ENCODE measurements around the gene PCA3. TPM values are rescaled to one million over a fixed set of nuclear protein-coding genes. Genes with fewer than 3 reads are reported as not detected.

The PCA3 gene
- total RNA-seq, 1 experiment from 2014 or later: not detected

DNA sequence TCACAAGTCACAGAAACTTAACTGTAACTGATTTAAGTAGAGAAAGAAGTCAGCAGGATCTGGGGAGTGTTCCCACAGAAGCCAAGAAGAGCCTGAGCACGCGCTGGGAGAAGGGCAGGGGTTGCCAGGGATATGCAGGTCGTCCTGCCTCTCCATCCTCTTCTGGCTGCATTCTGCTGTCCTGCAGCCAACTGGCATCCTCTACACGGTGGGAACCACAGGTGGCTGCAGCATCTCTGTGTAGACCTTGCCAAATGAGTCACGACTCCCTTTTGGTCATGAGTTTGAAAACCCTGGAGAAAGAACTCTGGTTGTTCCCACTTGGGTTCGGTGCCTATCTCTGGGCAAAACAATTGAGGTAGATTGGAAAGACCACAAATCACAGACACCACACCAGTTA is 38.4 kb upstream of the PCA3 start:
- POLR2A ChIA-PET: no interaction called here
- TF ChIP-seq ZBTB21 (CRISPR knock-in tag; IDR thresholded peaks at IDR 0.05; ENCODE audit: borderline replicate concordance) (no peak), ZNF219 (CRISPR knock-in tag; IDR thresholded peaks at IDR 0.05; ENCODE audit: borderline replicate concordance) (no peak), ZNF416 (CRISPR knock-in tag; IDR thresholded peaks at IDR 0.05) (no peak), RORB (CRISPR knock-in tag; IDR thresholded peaks at IDR 0.05) (no peak), HMGA2 (CRISPR knock-in tag; IDR thresholded peaks at IDR 0.05) (no peak), ELF4 (CRISPR knock-in tag; IDR thresholded peaks at IDR 0.05; ENCODE audit: low read depth) (no peak), ZNF232 (CRISPR knock-in tag; IDR thresholded peaks at IDR 0.05) (no peak)
- TF ChIP-seq, protein P1, sequence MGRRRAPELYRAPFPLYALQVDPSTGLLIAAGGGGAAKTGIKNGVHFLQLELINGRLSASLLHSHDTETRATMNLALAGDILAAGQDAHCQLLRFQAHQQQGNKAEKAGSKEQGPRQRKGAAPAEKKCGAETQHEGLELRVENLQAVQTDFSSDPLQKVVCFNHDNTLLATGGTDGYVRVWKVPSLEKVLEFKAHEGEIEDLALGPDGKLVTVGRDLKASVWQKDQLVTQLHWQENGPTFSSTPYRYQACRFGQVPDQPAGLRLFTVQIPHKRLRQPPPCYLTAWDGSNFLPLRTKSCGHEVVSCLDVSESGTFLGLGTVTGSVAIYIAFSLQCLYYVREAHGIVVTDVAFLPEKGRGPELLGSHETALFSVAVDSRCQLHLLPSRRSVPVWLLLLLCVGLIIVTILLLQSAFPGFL (CRISPR knock-in tag; IDR thresholded peaks at IDR 0.05; ENCODE audit: borderline replicate concordance): no peak
- TF ChIP-seq, protein P2, sequence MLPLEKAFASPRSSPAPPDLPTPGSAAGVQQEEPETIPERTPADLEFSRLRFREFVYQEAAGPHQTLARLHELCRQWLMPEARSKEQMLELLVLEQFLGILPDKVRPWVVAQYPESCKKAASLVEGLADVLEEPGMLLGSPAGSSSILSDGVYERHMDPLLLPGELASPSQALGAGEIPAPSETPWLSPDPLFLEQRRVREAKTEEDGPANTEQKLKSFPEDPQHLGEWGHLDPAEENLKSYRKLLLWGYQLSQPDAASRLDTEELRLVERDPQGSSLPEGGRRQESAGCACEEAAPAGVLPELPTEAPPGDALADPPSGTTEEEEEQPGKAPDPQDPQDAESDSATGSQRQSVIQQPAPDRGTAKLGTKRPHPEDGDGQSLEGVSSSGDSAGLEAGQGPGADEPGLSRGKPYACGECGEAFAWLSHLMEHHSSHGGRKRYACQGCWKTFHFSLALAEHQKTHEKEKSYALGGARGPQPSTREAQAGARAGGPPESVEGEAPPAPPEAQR (CRISPR knock-in tag; IDR thresholded peaks at IDR 0.05): no peak
- TF ChIP-seq, protein P3, sequence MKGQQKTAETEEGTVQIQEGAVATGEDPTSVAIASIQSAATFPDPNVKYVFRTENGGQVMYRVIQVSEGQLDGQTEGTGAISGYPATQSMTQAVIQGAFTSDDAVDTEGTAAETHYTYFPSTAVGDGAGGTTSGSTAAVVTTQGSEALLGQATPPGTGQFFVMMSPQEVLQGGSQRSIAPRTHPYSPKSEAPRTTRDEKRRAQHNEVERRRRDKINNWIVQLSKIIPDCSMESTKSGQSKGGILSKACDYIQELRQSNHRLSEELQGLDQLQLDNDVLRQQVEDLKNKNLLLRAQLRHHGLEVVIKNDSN (CRISPR knock-in tag; IDR thresholded peaks at IDR 0.05): no peak
- H3K27ac Mint-ChIP-seq: no peak overlapping the region
- ATAC-seq: no peak
- H3K36me3 Mint-ChIP-seq: no peaks in the 10 kb centered on the region
- no peaks in the 10 kb centered on the region for H3K4me1 Mint-ChIP-seq
- DNase-seq (ENCODE audit: low spot score): no peak
- no peak overlapping the region for H3K4me3 Mint-ChIP-seq
- CTCF ChIA-PET: no interaction called here
- no peaks in the 10 kb centered on the region for H3K9me3 Mint-ChIP-seq
- no peaks in the 10 kb centered on the region for H3K27me3 Mint-ChIP-seq (ENCODE audit: low read depth)

DNA sequence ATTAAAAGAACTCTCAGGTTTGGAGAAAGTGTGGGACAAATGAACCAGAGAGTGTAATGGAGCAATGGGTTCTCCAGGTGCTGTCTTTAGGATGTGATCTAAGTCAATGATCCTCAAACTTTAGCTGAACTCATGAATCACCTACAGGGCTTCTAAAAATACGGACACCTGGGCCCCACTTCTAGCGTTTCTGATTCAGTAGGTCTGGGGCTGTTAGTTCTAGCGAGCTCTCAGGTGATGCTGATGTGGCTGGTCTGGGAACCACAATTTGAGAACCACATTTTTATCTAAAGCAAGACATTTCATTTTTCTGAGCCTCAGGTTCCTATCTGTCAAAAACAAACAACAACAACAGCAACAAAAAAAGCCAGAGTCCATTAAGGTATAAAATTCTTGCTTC is 35.1 kb upstream of the PCA3 start:
- H3K4me3 Mint-ChIP-seq: no peak overlapping the region
- no peaks in the 10 kb centered on the region for H3K36me3 Mint-ChIP-seq
- ATAC-seq (no peak), DNase-seq (ENCODE audit: low spot score) (no peak)
- TF ChIP-seq FOXK1 (CRISPR knock-in tag; IDR thresholded peaks at IDR 0.05): no peak
- TF ChIP-seq FOXP1 (CRISPR knock-in tag; IDR thresholded peaks at IDR 0.05; ENCODE audit: borderline replicate concordance): no peak
- no peak for TF ChIP-seq TP53 (CRISPR knock-in tag; IDR thresholded peaks at IDR 0.05)
- H3K9me3 Mint-ChIP-seq: no peaks in the 10 kb centered on the region
- H3K4me1 Mint-ChIP-seq: no peaks in the 10 kb centered on the region
- H3K27ac Mint-ChIP-seq: no peak overlapping the region
- no peaks in the 10 kb centered on the region for H3K27me3 Mint-ChIP-seq (ENCODE audit: low read depth)
- ChIA-PET CTCF (no interaction called here), POLR2A (no interaction called here)

DNA sequence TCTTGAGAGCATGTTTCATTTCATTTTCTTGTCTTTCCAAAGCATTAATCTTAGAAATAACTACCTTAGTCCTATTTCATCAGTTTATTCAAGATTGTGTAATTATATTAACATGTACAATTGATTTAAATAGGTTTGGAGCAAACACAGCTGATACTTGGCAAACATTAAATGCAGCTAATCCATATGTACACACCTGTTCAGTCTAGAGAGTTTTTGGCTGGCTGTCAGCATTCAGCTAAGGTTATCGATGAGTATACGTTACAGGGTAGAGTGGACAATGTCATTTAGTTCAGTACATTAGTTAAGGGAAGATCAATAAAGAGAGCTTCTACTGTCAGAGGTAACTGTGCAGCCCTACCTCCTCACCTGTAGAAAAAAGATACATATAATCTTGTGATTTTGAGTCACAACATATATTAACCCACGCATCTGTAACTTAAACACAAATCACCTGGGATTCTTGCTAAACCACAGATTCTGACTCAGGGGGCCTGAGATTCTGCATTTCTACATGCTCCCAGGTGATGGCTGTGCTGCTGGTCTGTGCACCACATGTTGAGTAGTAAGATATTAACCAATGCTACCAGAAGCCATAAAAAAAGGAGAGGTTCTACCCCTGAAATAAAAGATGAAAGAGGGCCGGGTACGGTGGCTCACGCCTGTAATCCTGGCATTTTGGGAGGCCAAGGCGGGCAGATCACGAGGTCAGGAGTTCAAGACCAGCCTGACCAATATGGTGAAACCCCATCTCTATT is 34.1 kb upstream of the PCA3 start:
- H3K4me1 Mint-ChIP-seq: no peaks in the 10 kb centered on the region
- H3K27ac Mint-ChIP-seq: no peak overlapping the region
- no peaks in the 10 kb centered on the region for H3K9me3 Mint-ChIP-seq
- no peaks in the 10 kb centered on the region for H3K36me3 Mint-ChIP-seq
- ChIA-PET CTCF (interaction anchor here (1.2 kb wide), 1 partner anchor 26 kb away, joined by 4 read pairs; no protein-coding TSS in a partner anchor), POLR2A (no interaction called here)
- no peak for ATAC-seq
- no peak overlapping the region for H3K4me3 Mint-ChIP-seq
- no peaks in the 10 kb centered on the region for H3K27me3 Mint-ChIP-seq (ENCODE audit: low read depth)
- no peak for DNase-seq (ENCODE audit: low spot score)
- TF ChIP-seq TP53 (CRISPR knock-in tag; IDR thresholded peaks at IDR 0.05) (no peak), CREM (CRISPR knock-in tag; IDR thresholded peaks at IDR 0.05) (no peak), FOXJ3 (CRISPR knock-in tag; IDR thresholded peaks at IDR 0.05; ENCODE audit: borderline replicate concordance) (no peak), ESRRA (CRISPR knock-in tag; IDR thresholded peaks at IDR 0.05; ENCODE audit: borderline replicate concordance) (no peak), HMGA2 (CRISPR knock-in tag; IDR thresholded peaks at IDR 0.05) (no peak), TEAD4 (CRISPR knock-in tag; IDR thresholded peaks at IDR 0.05) (no peak), JUN (CRISPR knock-in tag; IDR thresholded peaks at IDR 0.05) (no peak)
- TF ChIP-seq, protein P4, sequence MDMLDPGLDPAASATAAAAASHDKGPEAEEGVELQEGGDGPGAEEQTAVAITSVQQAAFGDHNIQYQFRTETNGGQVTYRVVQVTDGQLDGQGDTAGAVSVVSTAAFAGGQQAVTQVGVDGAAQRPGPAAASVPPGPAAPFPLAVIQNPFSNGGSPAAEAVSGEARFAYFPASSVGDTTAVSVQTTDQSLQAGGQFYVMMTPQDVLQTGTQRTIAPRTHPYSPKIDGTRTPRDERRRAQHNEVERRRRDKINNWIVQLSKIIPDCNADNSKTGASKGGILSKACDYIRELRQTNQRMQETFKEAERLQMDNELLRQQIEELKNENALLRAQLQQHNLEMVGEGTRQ (CRISPR knock-in tag; IDR thresholded peaks at IDR 0.05): no peak
- TF ChIP-seq, protein P5, sequence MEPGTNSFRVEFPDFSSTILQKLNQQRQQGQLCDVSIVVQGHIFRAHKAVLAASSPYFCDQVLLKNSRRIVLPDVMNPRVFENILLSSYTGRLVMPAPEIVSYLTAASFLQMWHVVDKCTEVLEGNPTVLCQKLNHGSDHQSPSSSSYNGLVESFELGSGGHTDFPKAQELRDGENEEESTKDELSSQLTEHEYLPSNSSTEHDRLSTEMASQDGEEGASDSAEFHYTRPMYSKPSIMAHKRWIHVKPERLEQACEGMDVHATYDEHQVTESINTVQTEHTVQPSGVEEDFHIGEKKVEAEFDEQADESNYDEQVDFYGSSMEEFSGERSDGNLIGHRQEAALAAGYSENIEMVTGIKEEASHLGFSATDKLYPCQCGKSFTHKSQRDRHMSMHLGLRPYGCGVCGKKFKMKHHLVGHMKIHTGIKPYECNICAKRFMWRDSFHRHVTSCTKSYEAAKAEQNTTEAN (CRISPR knock-in tag; IDR thresholded peaks at IDR 0.05): no peak
- TF ChIP-seq, protein P6, sequence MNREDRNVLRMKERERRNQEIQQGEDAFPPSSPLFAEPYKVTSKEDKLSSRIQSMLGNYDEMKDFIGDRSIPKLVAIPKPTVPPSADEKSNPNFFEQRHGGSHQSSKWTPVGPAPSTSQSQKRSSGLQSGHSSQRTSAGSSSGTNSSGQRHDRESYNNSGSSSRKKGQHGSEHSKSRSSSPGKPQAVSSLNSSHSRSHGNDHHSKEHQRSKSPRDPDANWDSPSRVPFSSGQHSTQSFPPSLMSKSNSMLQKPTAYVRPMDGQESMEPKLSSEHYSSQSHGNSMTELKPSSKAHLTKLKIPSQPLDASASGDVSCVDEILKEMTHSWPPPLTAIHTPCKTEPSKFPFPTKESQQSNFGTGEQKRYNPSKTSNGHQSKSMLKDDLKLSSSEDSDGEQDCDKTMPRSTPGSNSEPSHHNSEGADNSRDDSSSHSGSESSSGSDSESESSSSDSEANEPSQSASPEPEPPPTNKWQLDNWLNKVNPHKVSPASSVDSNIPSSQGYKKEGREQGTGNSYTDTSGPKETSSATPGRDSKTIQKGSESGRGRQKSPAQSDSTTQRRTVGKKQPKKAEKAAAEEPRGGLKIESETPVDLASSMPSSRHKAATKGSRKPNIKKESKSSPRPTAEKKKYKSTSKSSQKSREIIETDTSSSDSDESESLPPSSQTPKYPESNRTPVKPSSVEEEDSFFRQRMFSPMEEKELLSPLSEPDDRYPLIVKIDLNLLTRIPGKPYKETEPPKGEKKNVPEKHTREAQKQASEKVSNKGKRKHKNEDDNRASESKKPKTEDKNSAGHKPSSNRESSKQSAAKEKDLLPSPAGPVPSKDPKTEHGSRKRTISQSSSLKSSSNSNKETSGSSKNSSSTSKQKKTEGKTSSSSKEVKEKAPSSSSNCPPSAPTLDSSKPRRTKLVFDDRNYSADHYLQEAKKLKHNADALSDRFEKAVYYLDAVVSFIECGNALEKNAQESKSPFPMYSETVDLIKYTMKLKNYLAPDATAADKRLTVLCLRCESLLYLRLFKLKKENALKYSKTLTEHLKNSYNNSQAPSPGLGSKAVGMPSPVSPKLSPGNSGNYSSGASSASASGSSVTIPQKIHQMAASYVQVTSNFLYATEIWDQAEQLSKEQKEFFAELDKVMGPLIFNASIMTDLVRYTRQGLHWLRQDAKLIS (CRISPR knock-in tag; IDR thresholded peaks at IDR 0.05; ENCODE audit: borderline replicate concordance): no peak

Data from WTC11 (cell line).